BJ (cell line): ENCODE measurements around the gene WSCD1. TPM values are rescaled to one million over a fixed set of nuclear protein-coding genes. Genes with fewer than 3 reads are reported as not detected.

Source experiments
- CTCF ChIA-PET: fragments of 350-600 bp; formaldehyde crosslinking; extraction: SDS; loops from one replicate; lab custom pipeline; 2021; ENCODE audit warnings: antibody characterized with exemption, inconsistent platforms; lab: Yijun Ruan, JAX
- POLR2A ChIA-PET: fragments of 300-600 bp; sonication (Branson Sonifier 250); formaldehyde crosslinking; extraction: SDS; loops from one replicate; lab custom pipeline; 2021; ENCODE audit warnings: antibody characterized with exemption; lab: Charles Lee
- DNase-seq: peaks from one replicate; pipeline ENCODE4 v3.0.0-alpha.2; 2011; ENCODE audit warnings: low read depth
- H3K27me3 ChIP-seq: 2 replicates; pipeline ENCODE4 v1.6.0; 2011; ENCODE audit warnings: low read length; ENCODE audit not compliant: control insufficient read depth, insufficient read depth
- H3K36me3 ChIP-seq: 2 replicates; pipeline ENCODE4 v1.5.1; 2011; ENCODE audit warnings: low read length; ENCODE audit not compliant: control insufficient read depth, insufficient read depth
- H3K4me3 ChIP-seq: 2 replicates; pipeline ENCODE4 v1.5.1; 2011; ENCODE audit warnings: low read depth, mild to moderate bottlenecking, control low read depth, low read length
- CTCF ChIP-seq: IDR thresholded peaks from 2 replicates; pipeline ENCODE4 v1.5.1; 2011; ENCODE audit warnings: low read depth, mild to moderate bottlenecking, control low read depth, inconsistent platforms, low read length, moderate library complexity; ENCODE audit not compliant: insufficient read depth
- polyA plus RNA-seq: library from polyadenylated mRNA; depleted of rRNA; stranded (reverse); fragments of >200 nt; gene quantifications from 2 replicates; pipeline ENCODE4 v1.2.3, GENCODE V29; 2011

The WSCD1 gene
- polyA plus RNA-seq, 1 experiment: 1.0 TPM

- TF ChIP-seq CTCF: no peak
- ChIA-PET CTCF (interaction anchor here (0.7 to 1.1 kb wide), 2 partner anchors 9 to 133 kb away, joined by 3 read pairs; no protein-coding TSS in a partner anchor), POLR2A (no interaction called here)
- no peak overlapping the region for H3K4me3 ChIP-seq
- H3K36me3 ChIP-seq: no peaks in the 10 kb centered on the region
- DNase-seq: no peak
- no peaks in the 10 kb centered on the region for H3K27me3 ChIP-seq
Measured at GRCh38 chr17:6080711-6081430, 10.7 kb downstream of the WSCD1 start.

GRCh38 chr17:6082335-6082734 is 12.2 kb downstream of the WSCD1 start:
- H3K27me3 ChIP-seq: no peaks in the 10 kb centered on the region
- no peak for TF ChIP-seq CTCF
- no peak overlapping the region for H3K4me3 ChIP-seq
- POLR2A ChIA-PET: no interaction called here
- CTCF ChIA-PET: interaction anchor here (0.9 kb wide), 1 partner anchor 11 kb away, joined by 3 read pairs; no protein-coding TSS in a partner anchor
- no peak for DNase-seq
- H3K36me3 ChIP-seq: no peaks in the 10 kb centered on the region

GRCh38 chr17:6084311-6085161 is 14.4 kb downstream of the WSCD1 start:
- ChIA-PET POLR2A (no interaction called here), CTCF (interaction anchor here (1.4 kb wide), 1 partner anchor 13 kb away, joined by 5 read pairs; no protein-coding TSS in a partner anchor)
- Histone ChIP-seq H3K36me3 (no peaks in the 10 kb centered on the region), H3K4me3 (no peak overlapping the region), H3K27me3 (no peaks in the 10 kb centered on the region)
- no peak for TF ChIP-seq CTCF
- no peak for DNase-seq

GRCh38 chr17:6085812-6086211 is 15.6 kb downstream of the WSCD1 start:
- H3K27me3 ChIP-seq: no peaks in the 10 kb centered on the region
- TF ChIP-seq CTCF: no peak
- DNase-seq: no peak
- H3K36me3 ChIP-seq: no peaks in the 10 kb centered on the region
- ChIA-PET CTCF (interaction anchor here (1.4 kb wide), 1 partner anchor 14 kb away, joined by 5 read pairs; no protein-coding TSS in a partner anchor), POLR2A (no interaction called here)
- no peak overlapping the region for H3K4me3 ChIP-seq
